HG03060 (cell line): ENCODE data around the gene PDE5A.
A peak's percentile ranks its signal among the peaks of the same experiment; 100 is the strongest.
"Not testable (repeated sequence)": the region's sequence is repeated elsewhere in the genome, so short reads cannot be mapped to it uniquely, and the experiment has no call there.

ENCODE experiments used
- ATAC-seq: cut with Tn5 transposase; IDR thresholded peaks from one replicate; pipeline ENCODE4 v1.9.1; 2021; ENCODE audit warnings: low read depth, moderate number of reproducible peaks; ENCODE audit not compliant: unreplicated experiment

Gene PDE5A

DNA sequence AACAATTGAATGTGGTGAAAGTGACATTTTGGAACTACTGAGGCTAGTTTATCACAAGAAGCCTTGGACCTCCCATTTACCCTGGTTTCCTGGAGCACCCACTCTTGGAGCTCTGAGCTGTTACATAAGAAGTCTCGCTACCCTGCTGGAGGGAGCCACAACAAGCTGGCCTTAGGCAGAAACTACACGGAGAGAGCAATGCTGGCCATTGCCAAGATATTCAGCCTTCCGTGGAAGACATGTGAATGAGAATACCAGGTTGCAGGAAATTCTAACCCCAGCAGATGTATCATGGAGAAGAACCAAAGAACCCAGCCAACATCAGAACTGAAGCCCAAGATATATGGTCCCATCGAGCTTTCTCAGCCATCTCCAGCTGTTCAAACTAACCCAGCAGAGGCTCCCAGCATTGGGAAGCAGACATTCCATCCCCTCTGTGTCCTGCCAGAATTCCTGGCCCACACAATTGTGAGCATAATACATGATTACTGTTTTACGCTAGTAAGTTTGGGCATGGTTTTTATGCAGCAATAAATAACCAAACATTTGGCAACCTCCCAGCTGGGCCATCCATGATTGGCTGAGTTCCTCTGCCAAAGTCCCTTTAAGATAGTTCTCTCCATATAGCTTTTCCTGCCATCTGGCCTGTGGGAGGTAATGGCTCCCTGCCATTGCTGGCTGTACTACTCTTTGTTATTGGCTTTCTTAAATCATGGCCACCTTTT is 17.9 kb upstream of the PDE5A start:
- no peak for ATAC-seq

DNA sequence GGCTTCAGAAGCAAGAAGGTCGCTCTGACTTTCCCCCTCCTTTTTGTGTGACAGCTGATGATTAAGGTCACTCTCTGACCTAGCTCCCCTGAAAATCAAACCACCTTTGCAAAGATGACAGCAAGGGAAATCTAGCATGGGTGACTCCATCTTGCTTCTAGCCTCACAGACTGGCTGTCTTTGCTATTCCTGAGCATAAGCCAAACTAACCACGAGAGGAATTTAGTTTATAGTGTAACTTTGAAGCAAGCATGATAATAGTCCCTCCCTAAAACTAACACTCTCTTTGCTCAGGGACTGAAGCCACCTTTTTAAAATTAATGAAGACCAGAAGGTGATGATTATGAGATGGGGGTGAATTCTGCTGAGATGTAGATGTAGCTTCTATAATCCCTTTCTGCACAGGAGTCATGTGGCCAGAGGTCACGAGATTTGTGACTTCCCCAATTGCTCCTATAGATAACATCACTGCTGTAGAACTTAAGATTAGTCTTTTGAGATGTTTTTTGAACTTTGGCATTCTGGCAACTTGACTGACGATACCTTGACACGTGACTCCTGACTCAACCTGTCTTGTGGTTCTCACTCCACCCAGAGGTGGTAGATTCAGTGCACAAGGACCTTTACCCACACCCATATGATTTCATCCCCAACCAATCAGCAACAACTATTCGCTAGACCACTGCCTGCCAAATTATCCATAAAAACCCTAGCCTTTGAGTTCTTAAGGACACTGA is 14.9 kb upstream of the PDE5A start:
- no peak for ATAC-seq

DNA sequence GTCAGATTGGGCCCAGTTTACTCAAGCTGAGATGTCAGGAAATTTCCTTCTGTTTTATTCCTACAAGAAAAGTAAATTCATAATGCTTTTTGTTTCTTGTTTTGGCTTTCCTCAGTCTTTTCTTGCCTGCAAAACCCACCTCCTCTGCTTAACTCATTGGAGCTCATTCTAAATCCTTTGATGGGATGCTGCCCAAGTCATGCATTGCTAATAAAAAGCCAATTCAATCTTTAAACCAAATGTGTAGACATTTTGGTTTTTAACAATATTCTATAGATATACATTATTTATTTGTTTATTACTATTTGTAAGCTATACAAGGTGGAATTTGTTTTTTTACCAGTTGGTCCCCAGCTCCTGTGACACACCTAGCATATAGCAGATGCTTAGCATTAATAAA is 13.2 kb upstream of the PDE5A start:
- no peak for ATAC-seq

DNA sequence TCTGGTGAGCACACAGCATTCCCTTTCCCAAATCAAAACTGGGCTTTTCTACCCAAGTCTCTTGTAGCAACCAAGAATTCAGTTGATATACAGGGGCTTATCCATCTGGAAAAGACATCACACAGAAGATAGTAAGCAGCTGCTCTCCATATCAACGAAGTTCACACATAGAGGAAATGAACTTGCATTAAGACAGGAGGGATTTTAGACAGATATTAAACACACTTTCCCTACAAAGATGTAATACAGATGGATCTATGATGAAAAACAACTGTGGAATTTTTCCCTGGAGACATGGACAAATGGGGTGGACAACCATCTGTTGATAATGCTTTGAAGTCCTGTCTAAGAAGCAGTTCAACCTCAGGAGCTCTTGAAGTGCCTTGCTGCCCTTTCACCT is 9.8 kb upstream of the PDE5A start:
- ATAC-seq = no peak

DNA sequence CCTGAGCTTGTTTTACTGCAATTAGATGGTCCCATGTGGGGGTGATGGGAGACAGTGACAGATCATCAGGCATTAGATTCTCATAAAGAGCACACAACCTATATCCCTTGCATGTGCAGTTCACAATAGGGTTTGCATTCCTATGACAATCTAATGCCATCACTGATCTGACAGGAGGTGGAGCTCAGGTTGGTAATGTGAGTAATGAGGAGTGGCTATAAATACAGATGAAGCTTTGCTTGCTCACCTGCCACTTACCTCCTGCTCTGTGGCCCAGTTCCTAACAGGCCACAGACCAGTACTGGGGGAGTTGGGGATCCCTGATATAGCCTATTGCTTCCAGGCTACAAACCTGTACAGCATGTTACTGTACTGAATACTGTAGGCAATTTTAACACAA is 8.2 kb upstream of the PDE5A start:
- not testable (repeated sequence) for ATAC-seq

DNA sequence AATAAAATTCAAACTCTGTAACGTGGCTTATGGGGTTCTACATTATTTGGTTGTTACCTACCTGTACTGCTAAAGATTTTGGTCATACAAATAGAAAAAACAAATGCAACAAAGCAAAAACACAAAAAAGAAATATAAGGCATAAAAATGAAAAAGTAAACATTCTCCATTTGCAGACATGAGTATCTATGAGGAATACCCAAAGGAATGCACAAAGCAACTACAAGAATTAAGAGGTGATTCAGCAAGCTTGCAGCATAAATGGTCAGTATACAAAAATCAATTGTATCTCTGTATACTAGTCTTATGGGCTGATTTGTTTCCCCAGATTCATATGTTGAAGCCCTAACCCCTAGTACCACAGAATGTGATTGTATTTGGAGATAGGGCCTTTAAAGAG is 3.6 kb upstream of the PDE5A start:
- no peak for ATAC-seq

DNA sequence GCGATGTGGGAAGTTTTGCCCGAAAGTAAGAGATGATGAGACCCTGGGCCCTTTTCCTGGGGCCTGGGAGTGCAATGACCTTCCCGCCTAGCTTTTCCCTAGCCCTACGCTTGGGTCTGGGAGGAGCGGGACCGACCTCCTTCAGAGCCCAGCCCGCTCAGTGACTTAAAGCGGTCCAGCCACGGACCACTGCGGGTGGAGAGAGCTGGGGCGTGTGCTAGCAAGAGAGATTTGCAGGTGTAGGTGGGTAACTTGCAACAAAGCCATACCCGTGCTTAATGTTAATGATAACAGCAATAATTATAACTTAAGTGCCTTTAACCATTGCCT is 503 bp upstream of the PDE5A start:
- peak; percentile 29 for ATAC-seq

DNA sequence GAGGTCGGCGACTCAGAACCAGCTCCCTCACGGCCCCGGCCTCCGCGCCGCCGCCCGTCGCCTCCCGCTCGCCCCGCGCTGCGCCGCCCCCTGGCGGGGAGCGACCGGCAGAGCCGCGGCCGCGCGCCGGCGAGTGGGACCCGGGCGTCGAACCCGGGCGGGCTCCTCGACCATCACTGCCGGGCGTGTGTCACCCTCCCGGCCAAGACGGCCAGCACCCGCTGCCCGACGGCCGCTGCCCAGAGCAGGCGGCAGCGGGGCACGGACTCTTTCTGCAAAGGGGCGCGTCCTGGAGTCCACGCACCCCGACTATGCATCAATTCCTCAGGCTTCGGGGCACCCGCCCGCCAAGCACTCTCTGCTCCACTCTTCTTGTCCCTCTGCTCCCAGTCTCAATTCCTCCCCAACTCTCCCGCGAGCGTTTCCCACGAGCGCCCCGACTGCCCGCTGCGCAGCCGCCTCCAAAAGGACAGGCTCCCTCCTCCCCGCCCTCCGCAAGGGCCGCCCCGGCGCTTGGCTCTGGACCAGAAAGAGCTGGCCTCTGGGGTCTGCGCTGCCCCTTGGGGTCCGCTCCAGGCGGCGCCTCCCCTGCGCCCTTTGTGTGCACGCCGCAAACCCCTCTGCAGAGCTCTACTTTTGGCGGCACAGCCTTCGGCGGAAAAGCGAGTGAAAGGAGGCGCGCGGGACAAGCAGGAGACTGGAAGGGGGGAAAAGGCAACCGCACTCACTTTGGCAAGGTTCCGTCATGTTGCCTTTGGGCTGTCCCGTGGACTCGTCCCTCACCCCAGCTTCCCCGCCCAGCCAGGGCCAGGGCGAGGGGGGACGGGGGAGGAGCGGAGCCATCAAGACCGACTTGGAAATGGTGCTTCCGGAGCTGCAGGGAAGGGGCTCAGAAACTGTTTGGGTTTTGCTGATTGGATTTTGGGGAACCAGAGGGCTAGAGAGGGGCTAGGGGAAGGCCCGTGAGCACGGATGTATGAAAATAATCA is 1.0 kb downstream of the PDE5A start:
- ATAC-seq = no peak

DNA sequence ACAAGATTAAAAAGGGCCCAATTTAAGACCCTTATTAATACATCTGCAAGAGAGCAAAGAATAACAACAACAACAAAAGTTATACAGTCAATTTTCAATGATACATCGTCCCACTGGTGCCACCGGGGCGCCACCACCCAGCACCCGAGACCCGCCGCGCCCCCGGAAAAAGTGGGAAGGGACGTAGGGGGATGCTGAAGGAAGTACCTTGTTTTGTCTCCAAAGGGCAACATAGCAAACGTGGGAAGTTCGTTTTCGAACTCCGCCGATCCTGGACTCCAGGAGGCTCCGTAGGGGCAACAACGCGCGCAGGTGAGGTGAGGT is 1.7 kb downstream of the PDE5A start:
- no peak for ATAC-seq

DNA sequence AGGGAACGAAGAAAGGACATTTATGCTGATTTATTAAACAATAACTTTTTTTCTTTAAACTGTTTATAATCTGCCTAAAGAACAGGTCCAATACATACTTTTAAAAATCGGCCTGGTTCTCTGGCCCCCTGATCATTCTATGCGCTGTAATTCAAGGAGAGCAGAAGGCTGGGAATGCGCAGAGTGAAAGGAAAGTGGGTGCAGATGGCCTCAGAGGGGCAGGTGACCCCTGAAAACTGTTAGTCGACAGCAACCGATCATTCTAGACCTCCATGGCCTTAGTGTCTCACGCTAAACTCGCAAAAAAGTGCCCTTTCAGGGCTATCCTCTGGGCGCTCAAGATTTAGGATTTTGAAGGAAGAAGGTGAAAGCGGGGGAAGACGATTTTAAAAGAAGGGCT is 2.2 kb downstream of the PDE5A start:
- ATAC-seq = no peak

DNA sequence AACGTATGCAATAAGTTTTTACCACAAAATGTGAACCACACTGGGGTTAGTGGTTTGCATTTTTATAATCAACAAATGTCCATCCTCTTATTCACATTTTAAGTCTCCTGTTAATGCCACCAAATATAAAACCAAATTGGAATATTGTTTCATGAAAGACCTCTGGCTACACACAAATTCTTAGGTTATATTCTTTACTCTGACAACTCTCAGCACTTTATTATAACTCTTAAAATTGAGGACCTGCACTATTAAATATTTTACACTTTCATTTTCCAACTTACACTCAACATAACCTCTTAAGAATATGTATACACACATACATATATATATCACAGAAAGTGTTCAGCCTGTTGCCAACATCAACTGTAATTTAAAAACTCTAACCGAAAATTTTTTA is 2.8 kb downstream of the PDE5A start:
- ATAC-seq = no peak

DNA sequence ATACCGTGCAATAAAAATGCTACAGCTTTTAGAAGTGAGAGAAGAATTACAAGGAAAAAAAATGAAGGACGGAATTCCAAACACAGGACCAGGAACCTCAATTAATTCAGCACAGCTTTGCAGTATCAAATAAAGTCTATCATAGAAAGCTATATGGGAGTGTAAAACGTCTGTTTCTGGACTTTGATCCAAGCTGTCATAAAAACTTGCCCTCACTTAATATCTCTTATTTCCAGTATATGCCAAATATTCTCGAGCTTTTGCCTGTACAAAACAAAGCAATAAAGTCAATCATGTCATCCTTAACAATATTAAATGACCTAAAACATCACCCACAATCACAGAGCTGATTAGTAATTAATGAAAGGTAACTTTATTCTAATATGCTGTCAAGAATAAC is 4.2 kb downstream of the PDE5A start:
- no peak for ATAC-seq

DNA sequence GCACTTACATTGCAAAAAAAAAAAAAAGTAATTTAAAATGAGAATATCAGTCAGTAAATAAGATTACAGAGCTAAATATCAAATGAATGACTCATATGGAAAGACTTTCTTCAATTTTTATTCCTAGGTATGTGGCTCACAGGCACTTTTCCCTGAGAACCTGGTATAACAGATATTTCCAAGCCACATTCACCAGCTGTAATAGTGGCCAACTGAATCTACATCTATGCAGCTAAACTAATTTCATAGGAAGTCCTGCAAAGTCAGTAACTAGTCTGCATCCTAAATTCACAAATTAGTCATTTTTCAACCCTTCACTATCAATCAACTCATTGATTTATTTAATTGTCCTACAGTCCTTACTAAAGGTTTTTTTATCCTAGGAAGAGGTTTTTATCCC is 5.6 kb downstream of the PDE5A start:
- ATAC-seq = no peak

DNA sequence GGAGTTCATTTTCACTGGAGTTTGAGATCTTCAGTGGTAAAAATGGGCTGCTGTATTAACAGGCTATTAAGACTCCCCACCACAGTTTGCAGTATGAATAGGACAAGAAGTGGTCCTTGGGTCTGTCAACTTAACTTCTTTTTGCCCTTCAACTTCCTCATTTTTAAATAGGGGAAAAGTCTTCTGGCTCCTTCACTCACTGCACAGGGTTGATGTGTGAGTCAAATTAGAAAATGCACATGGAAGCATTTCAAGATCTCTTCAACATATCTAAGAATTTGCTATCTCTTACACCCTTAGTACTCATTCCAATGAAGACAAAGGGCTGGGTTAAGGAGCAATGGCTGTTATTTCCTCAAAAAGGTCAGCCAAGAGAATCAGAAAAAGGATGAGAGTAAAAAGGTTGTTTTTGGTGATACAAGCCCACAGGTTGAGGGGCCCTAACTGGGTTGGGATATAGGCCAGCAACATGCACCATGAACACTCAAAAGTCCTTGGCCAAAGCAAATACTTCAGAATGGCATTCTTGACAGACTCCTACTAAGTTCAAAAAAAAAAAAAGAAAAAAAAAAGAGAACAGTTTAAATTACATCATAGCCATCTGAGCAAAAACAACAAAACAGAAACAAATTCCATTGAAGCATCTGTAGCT is 13.4 kb downstream of the PDE5A start:
- no peak for ATAC-seq

DNA sequence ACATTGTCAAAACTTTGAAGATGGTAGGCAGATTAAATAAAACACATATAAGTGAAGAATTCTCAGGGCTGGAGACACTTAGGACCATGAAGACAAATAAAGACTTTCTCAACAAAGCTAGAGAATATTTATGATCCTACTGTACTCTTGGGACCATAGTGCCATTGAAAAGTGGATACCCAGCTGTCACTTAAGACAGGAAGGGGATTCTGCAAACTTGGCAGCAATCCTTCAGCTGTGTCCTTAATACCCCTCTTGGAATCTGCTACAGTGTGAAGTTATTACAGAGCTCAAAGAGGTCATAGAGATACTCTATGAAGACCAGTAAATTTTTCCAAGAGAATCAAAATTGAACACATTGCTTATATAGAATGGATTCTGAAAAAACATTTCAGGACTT is 24.3 kb downstream of the PDE5A start:
- no peak for ATAC-seq

DNA sequence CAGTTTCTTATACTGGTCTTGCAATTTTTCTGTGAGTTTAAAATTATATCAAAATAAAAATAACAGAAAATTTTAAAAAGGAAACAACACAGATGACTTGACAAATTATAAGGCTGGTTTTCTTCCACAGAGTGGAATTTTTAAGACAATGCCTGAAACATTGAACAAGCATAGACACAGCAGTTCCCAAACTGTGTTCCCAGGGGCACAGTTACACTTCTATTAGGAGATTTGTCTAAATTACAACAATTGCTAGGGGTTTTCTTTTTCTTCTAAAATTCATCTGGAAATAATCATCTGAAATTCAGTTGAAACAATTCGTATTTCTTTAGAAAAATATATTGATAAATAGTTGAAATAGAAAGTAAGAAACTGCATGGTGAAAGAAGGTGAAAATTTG is 26.2 kb downstream of the PDE5A start:
- ATAC-seq = no peak

DNA sequence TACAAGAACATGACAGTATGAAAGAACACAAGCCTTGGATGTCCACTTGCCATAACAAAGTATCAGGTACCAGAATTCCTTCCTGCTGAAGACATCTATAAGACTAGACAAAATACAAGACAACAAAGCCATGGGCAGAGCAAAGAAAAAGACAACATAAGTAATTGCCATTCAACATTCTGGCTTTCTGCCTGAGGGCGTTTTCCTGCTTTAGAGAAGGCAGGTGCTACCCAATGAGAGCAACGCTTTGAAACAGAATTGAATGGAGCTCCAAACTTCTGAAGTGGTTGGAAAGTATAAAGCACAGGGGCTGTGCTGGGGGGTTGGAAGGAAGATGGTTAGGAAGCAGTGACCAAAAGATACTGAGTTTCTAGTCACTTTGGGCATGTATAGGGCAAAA is 30.1 kb downstream of the PDE5A start:
- ATAC-seq = no peak

DNA sequence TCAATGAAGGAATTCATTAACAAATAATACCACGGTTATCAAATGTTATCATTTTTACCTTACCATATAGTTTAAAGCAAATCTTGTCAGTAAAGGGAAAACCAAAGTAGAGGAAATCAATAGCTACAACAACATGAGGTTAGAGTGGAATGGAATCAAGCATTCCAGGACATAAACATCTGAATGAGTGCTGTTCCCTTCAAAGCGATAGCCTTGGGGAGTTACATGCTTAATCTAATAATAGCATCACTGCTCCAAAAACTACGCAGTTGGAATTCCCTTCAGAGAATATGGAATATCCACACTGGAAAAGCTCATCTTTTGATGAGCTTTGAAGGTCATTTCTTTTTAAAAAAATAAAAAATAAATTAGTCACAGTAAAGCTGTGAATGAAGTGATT is 31.2 kb downstream of the PDE5A start:
- no peak for ATAC-seq

DNA sequence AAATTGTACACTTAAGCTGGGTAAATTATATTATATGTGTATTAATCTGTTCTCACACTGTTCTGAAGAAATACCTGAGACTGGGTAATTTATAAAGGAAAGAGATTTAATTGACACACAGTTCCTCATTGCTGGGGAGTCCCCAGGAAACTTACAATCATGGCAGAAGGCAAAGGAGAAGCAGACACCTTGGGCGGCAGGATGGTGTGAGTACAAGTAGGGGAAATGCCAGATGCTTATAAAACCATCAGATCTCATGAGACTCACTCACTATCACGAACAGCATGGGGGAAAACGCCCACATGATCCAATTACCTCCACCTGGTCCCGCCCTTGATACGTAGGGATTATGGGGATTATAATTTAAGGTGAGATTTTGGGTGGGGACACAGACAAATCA is 34.9 kb downstream of the PDE5A start:
- no peak for ATAC-seq

DNA sequence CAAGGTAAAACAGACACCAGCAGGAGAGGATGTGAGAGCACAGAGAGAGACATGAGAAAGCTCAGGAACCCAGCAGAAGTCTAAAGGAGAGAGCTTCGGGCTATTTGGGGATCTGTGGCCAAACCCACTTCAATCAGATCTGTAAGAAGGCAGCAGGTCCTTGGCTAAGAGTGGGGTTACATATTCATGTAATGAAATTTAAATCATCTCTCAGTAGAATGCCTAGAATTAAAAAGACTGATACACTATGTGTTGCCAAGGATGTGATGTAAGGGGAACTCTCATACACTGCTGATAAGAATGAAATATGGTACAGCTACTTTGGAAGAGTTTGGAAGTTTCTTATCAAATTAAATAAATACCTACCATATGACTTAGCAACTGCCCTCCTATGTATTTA is 35.8 kb downstream of the PDE5A start:
- no peak for ATAC-seq

DNA sequence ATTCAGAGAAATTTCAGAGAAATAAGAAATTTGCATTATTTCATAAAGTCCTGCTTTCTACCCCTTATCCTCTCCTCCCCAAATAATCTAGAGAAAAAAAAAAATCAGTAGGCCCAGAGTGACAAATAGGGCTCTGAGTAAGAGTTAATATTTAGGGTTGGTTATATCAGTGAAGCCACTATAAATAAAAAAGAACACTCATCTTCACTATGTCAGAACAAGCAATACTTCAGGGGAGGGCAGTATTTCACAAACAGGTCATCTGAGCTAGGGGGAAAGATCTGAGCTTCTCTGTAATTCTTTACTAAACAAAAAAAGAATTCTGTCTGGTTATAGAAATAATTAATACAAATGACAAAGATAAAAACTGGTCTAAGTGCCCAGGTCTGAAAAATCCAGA is 39.4 kb downstream of the PDE5A start:
- no peak for ATAC-seq
